Parathyroid adenoma (tissue), 2 donors: Measurements from ENCODE around the gene KIRREL3.

Experiments used
- H2AFZ ChIP-seq: fragments of 300-600 bp; sonication (generic); one replicate; pipeline ENCODE4 v1.7.0; 2017; ENCODE audit warnings: antibody characterized with exemption, mild to moderate bottlenecking
- H3K27ac ChIP-seq: fragments of 300-600 bp; sonication (generic); one replicate; pipeline ENCODE4 v1.7.0; 2017
- H3K27me3 ChIP-seq: fragments of 300-600 bp; sonication (generic); one replicate; pipeline ENCODE4 v1.7.0; 2017; ENCODE audit warnings: low read length; ENCODE audit not compliant: control insufficient read depth, insufficient read depth
- H3K36me3 ChIP-seq: fragments of 300-600 bp; sonication (generic); one replicate; pipeline ENCODE4 v1.7.0; 2017; ENCODE audit warnings: low read length; ENCODE audit not compliant: control insufficient read depth, insufficient read depth
- H3K4me1 ChIP-seq: fragments of 300-600 bp; sonication (generic); one replicate; pipeline ENCODE4 v1.7.0; 2017; ENCODE audit warnings: control low read depth
- H3K4me2 ChIP-seq: fragments of 300-600 bp; sonication (generic); one replicate; pipeline ENCODE4 v1.7.0; 2017; ENCODE audit warnings: low read length
- H3K4me3 ChIP-seq: fragments of 300-600 bp; sonication (generic); one replicate; pipeline ENCODE4 v1.7.0; 2017; ENCODE audit warnings: low read depth, low read length
- H3K79me2 ChIP-seq: fragments of 300-600 bp; sonication (generic); one replicate; pipeline ENCODE4 v1.7.0; 2017; ENCODE audit warnings: control low read depth
- H3K9ac ChIP-seq: fragments of 300-600 bp; sonication (generic); one replicate; pipeline ENCODE4 v1.7.0; 2017; ENCODE audit warnings: mild to moderate bottlenecking
- H3K9me3 ChIP-seq: fragments of 300-600 bp; sonication (generic); one replicate; pipeline ENCODE4 v1.7.0; 2017; ENCODE audit warnings: low read length; ENCODE audit not compliant: control insufficient read depth
- TF ChIP-seq, protein P1 (sequence below): fragments of 300-600 bp; sonication (generic); IDR thresholded peaks from one replicate; pipeline ENCODE4 v1.7.0; 2017; ENCODE audit warnings: antibody characterized with exemption, mild to moderate bottlenecking
- donor health status: primary hyperparathyroidism.

Gene KIRREL3

DNA sequence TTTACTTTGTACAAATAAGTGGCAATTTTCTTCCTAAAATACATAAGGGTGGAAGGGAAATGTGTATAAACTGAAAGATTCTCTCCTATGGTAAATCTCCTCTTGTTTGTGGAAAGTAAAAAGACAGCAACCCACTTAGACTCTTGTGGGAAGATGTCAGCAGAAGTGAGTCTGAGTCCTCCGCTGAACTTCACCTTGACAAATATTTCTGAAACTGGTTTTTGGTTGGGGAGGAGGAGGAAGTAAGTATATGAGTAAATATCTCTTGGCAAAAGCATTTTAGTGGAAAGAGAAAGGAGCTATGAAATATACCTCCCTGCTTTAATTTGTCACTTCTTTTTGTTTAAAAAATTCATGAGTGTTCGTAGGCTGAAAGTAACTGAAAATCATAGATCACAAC, 196.2 kb downstream of the KIRREL3 start:
- no peaks in the 10 kb centered on the region for H3K36me3 ChIP-seq
- TF ChIP-seq, protein P1, sequence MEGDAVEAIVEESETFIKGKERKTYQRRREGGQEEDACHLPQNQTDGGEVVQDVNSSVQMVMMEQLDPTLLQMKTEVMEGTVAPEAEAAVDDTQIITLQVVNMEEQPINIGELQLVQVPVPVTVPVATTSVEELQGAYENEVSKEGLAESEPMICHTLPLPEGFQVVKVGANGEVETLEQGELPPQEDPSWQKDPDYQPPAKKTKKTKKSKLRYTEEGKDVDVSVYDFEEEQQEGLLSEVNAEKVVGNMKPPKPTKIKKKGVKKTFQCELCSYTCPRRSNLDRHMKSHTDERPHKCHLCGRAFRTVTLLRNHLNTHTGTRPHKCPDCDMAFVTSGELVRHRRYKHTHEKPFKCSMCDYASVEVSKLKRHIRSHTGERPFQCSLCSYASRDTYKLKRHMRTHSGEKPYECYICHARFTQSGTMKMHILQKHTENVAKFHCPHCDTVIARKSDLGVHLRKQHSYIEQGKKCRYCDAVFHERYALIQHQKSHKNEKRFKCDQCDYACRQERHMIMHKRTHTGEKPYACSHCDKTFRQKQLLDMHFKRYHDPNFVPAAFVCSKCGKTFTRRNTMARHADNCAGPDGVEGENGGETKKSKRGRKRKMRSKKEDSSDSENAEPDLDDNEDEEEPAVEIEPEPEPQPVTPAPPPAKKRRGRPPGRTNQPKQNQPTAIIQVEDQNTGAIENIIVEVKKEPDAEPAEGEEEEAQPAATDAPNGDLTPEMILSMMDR = no peak
- H3K9ac ChIP-seq = no peak overlapping the region
- no peak overlapping the region for H3K4me3 ChIP-seq
- no peak overlapping the region for H2AFZ ChIP-seq
- no peaks in the 10 kb centered on the region for H3K79me2 ChIP-seq
- no peaks in the 10 kb centered on the region for H3K27me3 ChIP-seq
- H3K4me2 ChIP-seq = no peak overlapping the region
- no peaks in the 10 kb centered on the region for H3K9me3 ChIP-seq
- H3K27ac ChIP-seq = no peak overlapping the region
- no peaks in the 10 kb centered on the region for H3K4me1 ChIP-seq

DNA sequence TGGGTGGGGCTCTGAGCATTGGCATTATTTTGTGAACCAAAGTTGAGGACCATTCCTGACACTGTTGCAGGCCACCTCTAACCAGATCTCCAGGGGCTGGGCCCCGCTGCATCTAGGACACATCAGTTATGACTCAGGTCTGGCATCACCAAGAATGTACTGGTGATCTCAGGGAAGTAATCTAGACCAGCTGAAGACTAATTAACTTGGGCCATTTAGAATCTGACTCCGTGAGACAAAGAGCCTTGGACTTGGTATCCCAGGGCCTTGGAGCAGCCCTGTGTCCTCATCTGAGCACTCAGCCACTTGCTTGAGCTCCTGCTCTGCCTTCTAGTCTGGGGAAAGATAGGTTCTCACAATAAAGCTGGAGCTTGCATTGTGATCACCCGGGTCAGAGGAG, 200.6 kb downstream of the KIRREL3 start:
- no peaks in the 10 kb centered on the region for H3K9me3 ChIP-seq
- H3K4me3 ChIP-seq = no peak overlapping the region
- TF ChIP-seq, protein P1 = no peak
- H3K4me1 ChIP-seq = no peaks in the 10 kb centered on the region
- H3K27ac ChIP-seq = no peak overlapping the region
- no peaks in the 10 kb centered on the region for H3K27me3 ChIP-seq
- no peak overlapping the region for H3K9ac ChIP-seq
- H3K36me3 ChIP-seq = no peaks in the 10 kb centered on the region
- no peak overlapping the region for H3K4me2 ChIP-seq
- no peak overlapping the region for H2AFZ ChIP-seq
- no peaks in the 10 kb centered on the region for H3K79me2 ChIP-seq

DNA sequence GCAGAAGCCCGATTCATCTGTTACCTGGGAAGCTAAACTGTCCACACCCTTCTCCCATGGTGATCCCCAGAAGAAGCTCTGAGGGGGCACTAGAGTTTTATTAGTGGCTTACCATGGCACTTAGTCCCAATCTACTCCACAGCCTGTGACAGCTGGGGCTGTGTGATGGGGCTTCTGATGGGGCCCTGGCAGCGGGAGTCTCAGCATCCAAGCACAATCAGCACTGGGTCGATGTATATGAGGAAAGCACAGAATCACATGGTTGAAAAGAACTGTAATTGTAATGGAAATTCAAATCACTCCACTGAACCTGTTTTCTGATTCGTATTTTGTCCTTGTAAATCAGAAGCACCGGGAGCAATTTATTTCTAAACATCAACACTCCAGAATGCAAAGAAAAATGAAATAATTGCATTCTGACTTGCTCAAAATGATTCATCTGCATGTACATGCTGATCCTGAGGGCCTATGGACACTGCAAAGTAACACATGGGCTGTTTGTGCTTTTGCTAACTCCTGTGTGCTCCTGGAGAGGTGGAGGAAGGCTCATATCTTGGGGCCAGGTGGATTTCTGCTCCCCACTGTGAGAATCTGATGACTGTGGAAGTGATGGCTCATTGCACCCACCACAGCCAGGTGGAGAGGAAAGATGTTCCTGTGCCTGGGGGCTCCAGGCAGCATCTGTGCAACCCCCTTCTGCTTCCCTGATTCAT, 203.0 kb downstream of the KIRREL3 start:
- Histone ChIP-seq H3K9me3 (no peaks in the 10 kb centered on the region), H2AFZ (no peak overlapping the region), H3K79me2 (no peaks in the 10 kb centered on the region), H3K27me3 (no peaks in the 10 kb centered on the region), H3K4me3 (no peak overlapping the region), H3K4me1 (no peaks in the 10 kb centered on the region), H3K36me3 (no peaks in the 10 kb centered on the region), H3K27ac (no peak overlapping the region), H3K4me2 (no peak overlapping the region), H3K9ac (no peak overlapping the region)
- TF ChIP-seq, protein P1 = no peak

DNA sequence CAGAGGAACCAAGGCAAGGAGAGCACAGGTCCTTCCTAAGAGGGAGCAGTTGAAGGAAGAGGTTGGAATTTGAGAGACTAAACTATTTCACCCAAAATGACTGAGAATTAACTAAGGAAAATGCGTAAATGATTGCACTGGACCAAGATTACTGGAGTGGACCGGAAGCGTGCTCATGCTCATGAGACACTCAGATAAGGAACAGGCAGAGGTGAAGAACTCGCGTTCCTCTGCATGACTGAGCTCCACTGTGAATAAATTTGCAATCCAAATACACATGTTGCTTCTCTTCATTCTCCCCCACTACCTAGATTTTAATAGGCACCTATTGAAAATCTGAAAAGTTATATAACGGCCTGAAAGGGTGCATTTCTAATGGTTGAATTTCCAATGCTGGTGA, 207.0 kb downstream of the KIRREL3 start:
- no peak overlapping the region for H3K4me2 ChIP-seq
- no peak overlapping the region for H2AFZ ChIP-seq
- H3K4me1 ChIP-seq = no peaks in the 10 kb centered on the region
- no peak overlapping the region for H3K4me3 ChIP-seq
- no peaks in the 10 kb centered on the region for H3K9me3 ChIP-seq
- H3K9ac ChIP-seq = no peak overlapping the region
- no peaks in the 10 kb centered on the region for H3K27me3 ChIP-seq
- no peaks in the 10 kb centered on the region for H3K79me2 ChIP-seq
- H3K27ac ChIP-seq = no peak overlapping the region
- TF ChIP-seq, protein P1 = no peak
- no peaks in the 10 kb centered on the region for H3K36me3 ChIP-seq

DNA sequence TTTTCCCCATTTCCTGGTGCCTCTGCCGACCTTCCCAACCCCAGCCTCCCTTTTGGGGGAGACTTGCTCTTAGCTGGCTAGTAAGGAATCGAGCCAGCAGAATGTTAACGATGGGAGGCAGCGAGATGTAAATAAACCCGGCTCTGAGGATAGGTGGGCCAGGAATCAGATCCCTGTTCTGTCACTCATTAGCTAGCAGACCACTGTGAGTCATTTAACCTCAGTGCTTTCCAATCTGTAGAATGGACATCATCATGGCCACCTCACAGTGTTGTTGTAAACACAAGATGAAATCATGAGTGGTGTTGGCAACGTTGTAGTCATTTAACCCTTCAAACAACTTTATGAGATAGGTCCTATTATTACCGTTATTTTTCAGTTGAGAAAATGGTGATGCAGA, 208.6 kb downstream of the KIRREL3 start:
- Histone ChIP-seq H3K4me3 (no peak overlapping the region), H3K4me2 (no peak overlapping the region), H3K27ac (no peak overlapping the region), H3K79me2 (no peaks in the 10 kb centered on the region), H3K9ac (no peak overlapping the region), H3K4me1 (no peaks in the 10 kb centered on the region), H3K27me3 (no peaks in the 10 kb centered on the region), H3K9me3 (no peaks in the 10 kb centered on the region), H3K36me3 (no peaks in the 10 kb centered on the region), H2AFZ (no peak overlapping the region)
- TF ChIP-seq, protein P1 = no peak
